Endothelial cell of umbilical vein (primary cell): Measurements from ENCODE around the gene BOD1L1. TPM values are rescaled to one million over a fixed set of nuclear protein-coding genes. Genes with fewer than 3 reads are reported as not detected.
A peak's percentile ranks its signal among the peaks of the same experiment; 100 is the strongest.

Source experiments
- BruUV-seq: library from RNA; stranded (reverse); fragments of 400-500 nt; replicated peaks from 2 replicates; lab custom pipeline; 2021; lab: Mats Ljungman, UMichigan
- CTCF ChIA-PET: fragments of 300-600, 350-600 bp; sonication (Branson Sonifier 250); formaldehyde crosslinking; loops from one replicate; lab custom pipeline; 2021; ENCODE audit warnings: antibody characterized with exemption, inconsistent platforms; lab: Charles Lee
- POLR2A ChIA-PET: fragments of 300-600, 350-600 bp; sonication (Branson Sonifier 250); formaldehyde crosslinking; loops from one replicate; lab custom pipeline; 2021; ENCODE audit warnings: antibody characterized with exemption, inconsistent platforms; lab: Charles Lee
- DNase-seq: peaks from one replicate; pipeline ENCODE4 v3.0.0-alpha.2; 2011; ENCODE audit warnings: low read depth, low spot score
- FAIRE-seq: peaks from 2 replicates; lab custom pipeline; 2011; peaks lifted over from hg19 to GRCh38; lab: Jason Lieb, UNC
- H2AFZ ChIP-seq: 2 replicates; pipeline ENCODE4 v1.6.0; 2012; ENCODE audit warnings: low read depth, low read length, control low read depth, inconsistent platforms
- H3K27ac ChIP-seq: 2 replicates; pipeline ENCODE4 v1.5.1; 2011; ENCODE audit warnings: low read depth, mild to moderate bottlenecking, control low read depth, low read length, moderate library complexity; ENCODE audit not compliant: insufficient read depth
- H3K27me3 ChIP-seq, 2 experiments: 2 replicates each; pipeline versions ENCODE4 v1.6.0 to v1.6.1; 2011; ENCODE audit warnings: low read length in 2 of 2, mixed read lengths in 1 of 2; ENCODE audit not compliant: control insufficient read depth in 2 of 2, insufficient read depth in 2 of 2
- H3K36me3 ChIP-seq, 2 experiments: 2 replicates in 1 of 2; 3 replicates in 1 of 2; pipeline ENCODE4 v1.5.1; 2011; ENCODE audit warnings: low read length in 2 of 2, mild to moderate bottlenecking in 1 of 2, moderate library complexity in 1 of 2; ENCODE audit not compliant: control insufficient read depth in 2 of 2, insufficient read depth in 2 of 2; ENCODE audit errors: extremely low read depth in 1 of 2
- H3K4me1 ChIP-seq: 3 replicates; pipeline ENCODE4 v1.5.1; 2011; ENCODE audit warnings: mild to moderate bottlenecking, low read length; ENCODE audit not compliant: control insufficient read depth, insufficient read depth; ENCODE audit errors: extremely low read depth
- H3K4me2 ChIP-seq: 2 replicates; pipeline ENCODE4 v1.6.1; 2011; ENCODE audit warnings: low read length, control low read depth, mixed read lengths; ENCODE audit not compliant: insufficient read depth
- H3K4me3 ChIP-seq, 3 experiments: fragments of 200-600 bp in 1 of 3; sonication (generic), shearing (Covaris generic) in 1 of 3; replicated peaks in 1 of 3; 2 replicates each; pipeline ENCODE4 v1.5.1; 2011 to 2016; ENCODE audit warnings: control low read depth in 3 of 3, low read length in 3 of 3, mild to moderate bottlenecking in 2 of 3, inconsistent platforms in 1 of 3, low read depth in 1 of 3, moderate library complexity in 1 of 3; ENCODE audit not compliant: insufficient read depth in 1 of 3
- H3K79me2 ChIP-seq: 2 replicates; pipeline ENCODE4 v1.6.0; 2012; ENCODE audit warnings: low read length, inconsistent platforms; ENCODE audit not compliant: control insufficient read depth, insufficient read depth
- H3K9ac ChIP-seq: replicated peaks from 2 replicates; pipeline ENCODE3; 2011; ENCODE audit warnings: low read length, control low read depth; ENCODE audit not compliant: insufficient read depth; ENCODE audit errors: extremely low read depth
- H3K9me1 ChIP-seq: replicated peaks from 3 replicates; pipeline ENCODE4 v1.6.0; 2011; ENCODE audit warnings: mild to moderate bottlenecking, low read length; ENCODE audit not compliant: control insufficient read depth, insufficient read depth; ENCODE audit errors: extremely low read depth
- H3K9me3 ChIP-seq: replicated peaks from 2 replicates; pipeline ENCODE4 v1.5.1; 2012; ENCODE audit warnings: low read length, inconsistent platforms; ENCODE audit not compliant: control insufficient read depth, insufficient read depth
- H4K20me1 ChIP-seq: replicated peaks from 2 replicates; pipeline ENCODE3; 2011; ENCODE audit warnings: mild to moderate bottlenecking, low read length; ENCODE audit not compliant: control insufficient read depth, insufficient read depth; ENCODE audit errors: extremely low read depth
- CTCF ChIP-seq, 2 donors: IDR thresholded peaks; 1 replicate in 1 of 2; 2 replicates in 1 of 2; pipeline ENCODE4 v1.5.1; 2011; ENCODE audit warnings: low read length in 2 of 2, mild to moderate bottlenecking in 2 of 2, moderate library complexity in 2 of 2, control low read depth in 1 of 2, inconsistent platforms in 1 of 2, low read depth in 1 of 2; ENCODE audit not compliant: insufficient read depth in 1 of 2; ENCODE audit errors: extremely low read depth in 1 of 2
- EZH2 ChIP-seq: IDR thresholded peaks from 2 replicates; pipeline ENCODE4 v1.6.1; 2012; ENCODE audit warnings: borderline replicate concordance, low read depth, mild to moderate bottlenecking, moderate library complexity, low read length, inconsistent platforms; ENCODE audit not compliant: severe bottlenecking
- FOS ChIP-seq: IDR thresholded peaks from 2 replicates; pipeline ENCODE4 v1.6.1; 2011; ENCODE audit warnings: mild to moderate bottlenecking, low read length, moderate library complexity, borderline replicate concordance; ENCODE audit not compliant: insufficient read depth
- GATA2 ChIP-seq: IDR thresholded peaks from 2 replicates; pipeline ENCODE4 v1.7.0; 2011; ENCODE audit warnings: low read depth, mild to moderate bottlenecking, moderate library complexity, mixed read lengths, low read length; ENCODE audit not compliant: insufficient read length, insufficient read depth
- JUN ChIP-seq: IDR thresholded peaks from 2 replicates; pipeline ENCODE4 v1.6.1; 2011; ENCODE audit warnings: borderline replicate concordance, low read depth; ENCODE audit not compliant: insufficient read length, insufficient read depth
- MAX ChIP-seq: IDR thresholded peaks from 2 replicates; pipeline ENCODE4 v1.6.1; 2011; ENCODE audit not compliant: insufficient read depth, insufficient read length
- MYC ChIP-seq: IDR thresholded peaks from one replicate; pipeline ENCODE4 v1.6.1; 2011; ENCODE audit warnings: mild to moderate bottlenecking, low read depth, low read length
- POLR2A ChIP-seq: IDR thresholded peaks from 2 replicates; pipeline ENCODE4 v1.6.1; 2012; ENCODE audit warnings: low read depth, mild to moderate bottlenecking, control low read depth, low read length
- POLR2AphosphoS5 ChIP-seq: IDR thresholded peaks from 2 replicates; pipeline ENCODE4 v1.6.1; 2012; ENCODE audit warnings: low read depth, mild to moderate bottlenecking, control low read depth, low read length, moderate library complexity; ENCODE audit not compliant: insufficient read depth
- dilution Hi-C: fragments of 300-500 bp; cut with MboI; formaldehyde crosslinking; loops from one replicate; pipeline ENCODE4 v1.15.0; 2019; ENCODE audit warnings: low sequenced_read_pairs; ENCODE audit not compliant: extremely low pct_ligation_motif_present
- intact Hi-C: fragments of 100-400 bp; cut with micrococcal nuclease; formaldehyde crosslinking; loops from one replicate; pipeline ENCODE4 v1.10.0; 2022
- polyA plus RNA-seq, 4 experiments: library from polyadenylated mRNA; depleted of rRNA in 3 of 4; stranded (reverse) in 3 of 4; unstranded in 1 of 4; fragments of >200 nt; gene quantifications; 2 replicates each; pipeline versions ENCODE4 v1.2.1 to v1.2.3, GENCODE V29; 2011 to 2012; ENCODE audit warnings: missing spikeins in 1 of 4
- total RNA-seq: library from RNA; stranded (reverse); gene quantifications from 2 replicates; pipeline ENCODE4 v1.2.3, GENCODE V29; 2021

BOD1L1 gene
- total and polyA plus RNA-seq, 2 donors (not counting 3 experiments of a cell fraction or from before 2014, with no cell fraction given): 5.2 to 31.2 TPM

DNA sequence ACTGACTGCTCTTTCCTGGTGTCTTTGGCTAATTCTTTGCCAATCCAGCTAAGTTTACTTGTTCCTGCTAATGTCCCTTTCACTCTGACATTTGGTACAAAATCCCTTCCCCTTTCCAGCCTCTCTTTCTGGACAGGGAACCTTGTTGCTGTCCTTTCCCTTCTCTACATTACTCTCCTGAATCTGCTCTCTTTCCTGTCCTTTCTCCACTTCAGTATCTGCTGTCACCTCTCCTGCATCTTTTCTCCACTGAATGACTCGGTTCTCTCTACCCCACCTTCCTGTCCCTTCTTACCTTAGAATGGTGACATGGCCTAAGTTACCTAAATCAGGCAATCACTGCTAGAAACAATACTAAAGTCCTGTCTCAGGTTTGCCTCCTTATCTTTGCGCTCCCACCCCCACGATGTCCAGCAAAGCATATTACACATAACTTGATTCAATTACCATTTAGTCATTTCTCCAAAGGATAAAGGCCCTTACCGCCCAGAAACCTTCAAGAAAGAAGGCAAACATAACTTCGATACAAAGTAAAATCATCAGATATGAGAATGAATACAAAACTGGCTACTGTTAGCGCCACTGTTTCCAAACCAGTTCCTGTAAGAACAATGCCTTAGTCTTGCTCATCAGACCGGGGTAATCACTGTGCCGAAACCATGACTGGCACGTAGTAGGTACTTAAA lies 890 bp downstream of the BOD1L1 start:
- no peaks in the 10 kb centered on the region for H3K9me3 ChIP-seq
- no peaks in the 10 kb centered on the region for H3K36me3 ChIP-seq
- peaks cover 16% of the 10 kb centered on the region for H3K4me1 ChIP-seq
- dilution Hi-C loops (loop anchor here (25.0 kb wide), 1 partner anchor 561 kb away; no protein-coding TSS in a partner anchor), intact Hi-C loops (loop anchor here (1.0 to 5.0 kb wide), 3 partner anchors 28 to 1376 kb away; partner anchors contain the start of genes CPEB2 and RAB28)
- TSS peak; percentile 34 for BruUV-seq
- H4K20me1 ChIP-seq: no peaks in the 10 kb centered on the region
- H3K27ac ChIP-seq: peak overlapping the region; percentile 27
- peak overlapping the region; percentile 94 for H3K4me2 ChIP-seq
- FAIRE-seq (no peak), DNase-seq (no peak)
- peak overlapping the region; percentile 71 for H3K9ac ChIP-seq
- ChIA-PET CTCF (interaction anchor here (1.0 to 4.6 kb wide), 2 partner anchors 9 to 28 kb away, joined by 4 to 16 read pairs; no protein-coding TSS in a partner anchor), POLR2A (no interaction called here)
- H3K9me1 ChIP-seq: no peaks in the 10 kb centered on the region
- TF ChIP-seq EZH2: no peak
- TF ChIP-seq MAX: no peak
- TF ChIP-seq CTCF (IDR thresholded peaks at IDR 0.05; ENCODE audit: extremely low read depth in 1 of 2, insufficient read depth in 1 of 2, low read depth in 1 of 2, low read length in 2 of 2): no peak
- TF ChIP-seq MYC: no peak
- TF ChIP-seq POLR2AphosphoS5: no peak
- no peak for TF ChIP-seq POLR2A
- no peak for TF ChIP-seq FOS
- no peak for TF ChIP-seq GATA2
- no peak for TF ChIP-seq JUN
- peak overlapping the region; percentile 23 to 88 (median 71) for H3K4me3 ChIP-seq
- peak overlapping the region; percentile 35 for H2AFZ ChIP-seq
- H3K79me2 ChIP-seq: peaks cover 42% of the 10 kb centered on the region
- no peaks in the 10 kb centered on the region for H3K27me3 ChIP-seq
